Suprapubic skin (tissue), 4 donors: ENCODE results near the gene FABP7.

ENCODE experiments used
- CTCF ChIP-seq, 2 donors: fragments of 200-600 bp in 1 of 2; fragments of 450-650 bp in 1 of 2; sonication (generic) in 1 of 2; IDR thresholded peaks; one replicate each; pipeline ENCODE4 v1.5.1; 2016 to 2019; ENCODE audit warnings: antibody characterized with exemption in 2 of 2, mild to moderate bottlenecking in 1 of 2, moderate library complexity in 1 of 2
- EP300 ChIP-seq: sonication (generic); formaldehyde crosslinking; IDR thresholded peaks from one replicate; pipeline ENCODE4 v1.6.1; 2017; ENCODE audit warnings: antibody characterized with exemption
- POLR2AphosphoS5 ChIP-seq, 3 donors: sonication (generic); formaldehyde crosslinking; IDR thresholded peaks; one replicate each; pipeline ENCODE4 v1.6.1; 2017; ENCODE audit warnings: antibody characterized with exemption in 3 of 3

GRCh38 chr6:122752459-122752858, 27.1 kb upstream of the FABP7 start:
- TF ChIP-seq CTCF (IDR thresholded peaks at IDR 0.05) (no peak), POLR2AphosphoS5 (IDR thresholded peaks at IDR 0.05) (no peak), EP300 (no peak)
